ENCODE data around the gene EIF2B2. TPM values are rescaled to one million over a fixed set of nuclear protein-coding genes. Genes with fewer than 3 reads are reported as not detected.

Gene EIF2B2
- total RNA-seq (2022; extraction: Qiagen RNA extraction) = 74.2 to 82.7 TPM (median 77.2 TPM) in 5 replicates

DNA sequence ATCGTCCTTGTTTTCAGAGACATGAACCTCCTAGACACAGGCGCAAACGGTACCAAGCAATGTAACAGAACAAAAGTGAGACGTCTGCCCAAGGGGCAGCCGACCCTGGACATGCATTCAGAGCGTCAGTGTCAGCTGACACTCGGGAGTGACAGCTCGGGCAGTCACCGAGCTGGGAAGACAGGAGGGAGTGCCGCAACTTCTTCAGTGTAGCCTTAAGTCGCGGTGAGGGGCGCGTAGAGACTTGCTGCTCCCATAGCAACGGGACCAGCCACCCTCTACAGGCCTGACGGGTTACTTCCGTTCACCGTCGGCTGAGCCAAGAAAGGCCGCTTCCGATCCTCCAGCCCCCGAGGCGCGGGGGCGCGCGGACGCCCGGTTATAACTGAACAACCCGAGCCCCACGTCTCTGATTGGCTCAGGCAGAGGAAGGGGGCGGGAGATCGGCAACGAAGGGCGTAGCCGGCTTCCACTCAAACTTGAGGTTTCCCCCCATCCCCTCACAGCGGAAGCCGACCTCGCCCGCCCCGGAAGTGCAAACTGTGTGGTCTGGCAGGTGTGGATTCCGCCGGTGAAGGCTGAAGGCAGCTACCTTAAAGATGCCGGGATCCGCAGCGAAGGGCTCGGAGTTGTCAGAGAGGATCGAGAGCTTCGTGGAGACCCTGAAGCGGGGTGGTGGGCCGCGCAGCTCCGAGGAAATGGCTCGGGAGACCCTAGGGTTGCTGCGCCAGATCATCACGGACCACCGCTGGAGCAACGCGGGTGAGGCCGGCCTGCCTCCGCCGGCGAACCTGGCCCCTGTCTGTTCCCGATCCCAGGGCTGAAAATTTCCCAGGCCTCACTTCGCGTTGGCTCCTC, at the start of gene EIF2B2:
EIF2B2 (plus strand) TSS at position 530 of the 858 bp plus-strand sequence; CDS start at position 600, 70 bp downstream.

DNA sequence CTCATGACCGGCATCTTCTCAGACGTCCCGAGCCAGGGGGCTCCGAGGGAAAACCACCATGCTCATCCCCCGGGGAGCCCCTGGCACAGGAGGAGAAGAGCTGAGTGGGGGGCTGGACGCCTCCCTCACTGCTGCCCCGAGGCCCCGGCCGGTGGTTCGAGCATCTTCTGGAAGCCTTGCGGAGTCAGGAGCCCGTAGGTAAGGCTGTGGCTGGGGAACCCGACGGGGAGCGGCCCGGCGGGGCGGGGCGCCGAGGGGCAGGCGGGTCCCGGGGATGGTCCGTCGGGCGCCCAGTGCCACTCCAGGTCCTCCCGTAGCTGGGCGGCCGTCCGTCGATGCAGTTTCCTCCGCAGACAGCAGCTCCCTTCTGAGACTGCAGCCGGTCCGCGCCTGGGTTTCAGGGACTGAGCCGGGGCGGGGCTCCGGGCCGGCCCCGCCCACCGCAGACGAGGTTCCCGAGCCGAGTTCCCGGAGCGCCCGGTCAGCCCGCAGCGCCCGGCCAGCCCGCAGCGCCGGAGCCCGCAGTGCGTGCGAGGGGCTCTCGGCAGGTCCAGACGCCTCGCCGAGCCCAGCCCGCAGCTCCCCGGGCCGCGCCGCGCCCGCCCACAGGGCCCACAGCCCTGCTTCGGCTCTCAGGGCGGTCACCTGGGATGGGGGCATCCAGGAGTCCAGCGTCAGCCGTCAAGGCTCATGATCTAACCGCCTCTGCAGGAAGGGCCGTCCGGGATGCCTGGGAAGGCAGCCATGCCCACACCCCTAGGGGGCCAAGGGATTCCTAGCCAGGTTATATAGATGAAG, 47.3 kb upstream of the EIF2B2 start, which contains the start of gene PGF:
PGF (minus strand) TSS at position 369 of the 798 bp plus-strand sequence; CDS start at position 14, 355 bp downstream.

DNA sequence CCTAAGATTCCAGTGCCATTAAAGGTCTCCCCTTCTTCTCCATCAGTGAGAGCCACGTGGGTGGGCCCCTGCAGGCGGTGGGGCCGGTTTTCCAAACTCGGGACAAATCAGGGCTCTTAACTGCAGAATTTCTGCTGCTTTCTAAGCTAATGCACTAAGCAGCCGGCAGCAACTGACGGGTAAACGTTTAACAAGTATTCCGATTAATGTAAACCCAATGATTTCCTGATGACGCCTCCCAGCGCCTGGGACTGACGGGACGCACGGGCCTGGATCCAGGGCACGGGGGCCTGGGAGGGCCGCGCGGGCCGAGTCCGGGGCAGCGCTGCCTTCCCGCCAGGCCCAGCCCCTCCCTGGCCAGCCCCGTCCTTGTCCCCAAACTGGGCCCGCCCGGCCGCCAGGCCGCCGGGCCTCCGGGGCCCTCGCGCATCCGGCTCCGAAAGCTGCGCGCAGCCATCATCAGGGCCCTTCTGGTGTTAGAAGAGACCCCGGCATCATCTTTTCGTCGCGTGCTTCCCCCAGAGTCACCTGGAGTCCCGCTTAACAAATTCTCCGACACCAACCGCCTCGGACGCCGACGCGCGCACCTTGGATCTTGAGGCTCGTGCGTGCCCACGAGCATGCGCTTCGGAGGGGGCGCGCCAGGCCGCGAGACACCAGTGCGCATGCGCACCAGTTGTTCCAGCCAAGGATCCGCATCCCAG, 48.3 kb downstream of the EIF2B2 start, which contains the start of gene MLH3:
MLH3 (minus strand) TSS at position 616 of the 704 bp plus-strand sequence. CDS start 1,812 bp downstream, outside the sequence.

Other genes with a start within 250 kb of the EIF2B2 start
- gene YLPM1, start 239.6 kb upstream of the EIF2B2 start, total RNA-seq (2022; extraction: Qiagen RNA extraction) = 31.9 to 50.3 TPM (median 35.0 TPM) in 5 replicates
- not detected in 5 replicates for gene PROX2, start 126.8 kb upstream of the EIF2B2 start, total RNA-seq (2022; extraction: Qiagen RNA extraction)
- 96.3 to 116 TPM (median 100 TPM) in 5 replicates for gene DLST, start 121.0 kb upstream of the EIF2B2 start, total RNA-seq (2022; extraction: Qiagen RNA extraction)
- 0.21 to 0.67 TPM (median 0.45 TPM) in 5 replicates for gene RPS6KL1, start 79.7 kb upstream of the EIF2B2 start, total RNA-seq (2022; extraction: Qiagen RNA extraction)
- gene PGF, start 47.3 kb upstream of the EIF2B2 start, total RNA-seq (2022; extraction: Qiagen RNA extraction) = 3.9 to 5.7 TPM (median 4.5 TPM) in 5 replicates
- 17.5 to 21.9 TPM (median 21.0 TPM) in 5 replicates for gene MLH3, start 48.5 kb downstream of the EIF2B2 start, total RNA-seq (2022; extraction: Qiagen RNA extraction)
- gene ACYP1, start 61.1 kb downstream of the EIF2B2 start, total RNA-seq (2022; extraction: Qiagen RNA extraction) = 23.7 to 30.3 TPM (median 25.5 TPM) in 5 replicates
- gene ZC2HC1C, start 66.7 kb downstream of the EIF2B2 start, total RNA-seq (2022; extraction: Qiagen RNA extraction) = 4.5 to 5.6 TPM (median 4.7 TPM) in 5 replicates
- 32.2 to 37.4 TPM (median 35.8 TPM) in 5 replicates for gene NEK9, start 124.1 kb downstream of the EIF2B2 start, total RNA-seq (2022; extraction: Qiagen RNA extraction)
- gene TMED10, start 173.7 kb downstream of the EIF2B2 start, total RNA-seq (2022; extraction: Qiagen RNA extraction) = 263 to 304 TPM (median 272 TPM) in 5 replicates

All from A549 treated with Hydrocortisone at 1 μM for 4 hours (cell line).